CD1c-positive myeloid dendritic cell (primary cell): Measurements from ENCODE around the gene ASNS.

ENCODE experiments used
- DNase-seq: peaks from one replicate; pipeline ENCODE4 v3.0.0-alpha.2; 2016; ENCODE audit errors: extremely low spot score

ASNS gene

DNA sequence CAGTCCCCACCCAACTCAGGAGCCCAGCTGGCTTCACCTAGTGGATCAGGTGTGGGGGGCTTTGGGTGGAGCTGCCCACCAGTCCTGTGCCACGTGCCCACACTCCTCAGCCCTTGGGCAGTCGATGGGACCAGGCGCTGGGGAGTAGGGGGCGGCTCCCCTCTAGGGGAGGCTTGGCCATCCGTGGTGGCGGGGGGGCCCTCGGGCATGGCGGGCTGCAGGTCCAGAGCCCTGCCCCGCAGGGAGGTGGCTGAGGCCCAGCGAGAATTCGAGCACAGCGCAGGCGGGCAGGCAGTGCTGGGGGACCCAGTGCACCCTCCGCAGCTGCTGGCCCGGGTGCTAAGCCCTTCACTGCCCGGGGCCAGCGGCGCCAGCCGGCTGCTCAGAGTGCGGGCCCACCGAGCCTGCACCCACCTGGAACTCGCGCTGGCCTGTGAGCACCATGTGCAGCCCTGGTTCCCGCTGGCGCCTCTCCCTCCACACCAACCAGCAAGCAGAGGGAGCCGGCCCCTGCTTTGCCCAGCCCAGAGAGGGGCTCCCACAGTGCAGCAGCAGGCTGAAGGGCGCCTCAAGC lies 29.3 kb downstream of the ASNS start:
- DNase-seq, result no peak

DNA sequence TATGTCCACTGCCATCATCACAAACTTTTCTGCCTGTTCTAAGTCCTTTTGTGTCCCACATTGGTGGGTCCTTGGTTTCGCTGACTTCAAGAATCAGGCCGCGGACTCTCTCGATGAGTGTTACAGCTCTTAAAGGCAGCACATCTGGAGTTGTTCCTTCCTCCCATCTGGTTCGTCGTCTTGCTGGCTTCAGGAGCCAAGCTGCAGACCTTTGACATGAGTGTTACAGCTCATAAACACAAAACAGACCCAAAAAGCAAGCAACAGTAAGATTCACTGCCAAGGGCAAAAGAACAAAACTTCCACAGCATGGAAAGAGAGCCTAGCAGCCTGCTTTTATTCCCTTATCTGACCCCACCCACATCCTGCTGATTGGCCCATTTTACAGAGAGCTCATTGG lies 30.2 kb downstream of the ASNS start:
- no peak for DNase-seq

DNA sequence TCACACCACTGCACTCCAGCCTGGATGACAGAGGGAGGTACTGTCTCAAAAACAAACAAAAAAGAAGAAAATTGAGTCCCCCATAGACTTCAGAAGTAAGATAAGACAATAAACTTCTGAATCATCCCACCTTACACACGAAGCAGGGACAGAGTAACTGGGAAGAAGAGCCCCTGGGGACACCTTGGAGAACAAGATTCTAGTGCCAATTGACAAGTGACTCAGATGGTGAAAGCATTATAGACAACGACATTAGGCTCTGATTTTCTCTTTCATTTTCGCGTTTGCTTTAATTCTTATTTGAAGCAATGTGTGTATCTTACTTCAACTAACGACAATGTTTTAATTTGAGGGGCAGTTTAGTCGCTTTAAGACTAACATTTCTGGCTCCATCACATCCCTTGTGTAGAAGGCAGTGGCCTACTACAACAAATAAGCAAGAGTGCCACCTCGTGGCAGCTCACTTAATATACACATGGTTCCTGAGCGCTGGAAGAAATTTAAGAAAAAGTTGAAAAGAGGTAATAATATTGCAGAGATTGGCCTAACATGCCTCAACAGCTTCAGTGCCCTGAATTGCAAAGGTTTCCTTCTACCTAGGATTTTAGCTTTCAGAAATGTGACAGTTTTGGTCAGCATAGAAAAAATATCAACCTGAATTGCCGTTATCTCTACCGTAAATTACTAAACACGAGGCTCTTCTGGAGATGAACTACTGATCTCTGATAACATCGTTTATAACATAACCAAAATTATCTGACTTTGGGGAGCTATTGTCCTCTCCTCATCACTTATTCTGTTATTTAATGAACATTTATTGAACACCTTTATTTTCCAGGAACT lies 36.7 kb downstream of the ASNS start:
- DNase-seq, result peak; percentile 55

DNA sequence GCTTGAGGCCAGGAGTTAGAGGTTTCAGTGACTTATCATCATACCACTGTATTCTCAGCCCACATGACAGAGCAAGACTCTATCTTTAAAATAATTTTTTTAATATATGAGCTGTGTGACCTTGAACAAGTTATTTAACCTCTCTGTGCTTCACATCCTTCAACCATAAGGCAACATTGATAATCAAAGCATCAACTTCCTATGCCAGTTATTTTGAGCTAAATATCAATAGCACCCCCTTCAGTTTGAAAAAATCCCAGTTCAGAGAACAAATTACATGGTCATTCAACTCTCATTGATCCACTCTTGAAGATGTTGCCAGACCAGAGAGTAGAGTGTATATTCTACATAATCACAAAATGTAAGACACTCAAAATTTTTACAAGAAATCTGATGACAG lies 53.0 kb downstream of the ASNS start:
- DNase-seq, result no peak

DNA sequence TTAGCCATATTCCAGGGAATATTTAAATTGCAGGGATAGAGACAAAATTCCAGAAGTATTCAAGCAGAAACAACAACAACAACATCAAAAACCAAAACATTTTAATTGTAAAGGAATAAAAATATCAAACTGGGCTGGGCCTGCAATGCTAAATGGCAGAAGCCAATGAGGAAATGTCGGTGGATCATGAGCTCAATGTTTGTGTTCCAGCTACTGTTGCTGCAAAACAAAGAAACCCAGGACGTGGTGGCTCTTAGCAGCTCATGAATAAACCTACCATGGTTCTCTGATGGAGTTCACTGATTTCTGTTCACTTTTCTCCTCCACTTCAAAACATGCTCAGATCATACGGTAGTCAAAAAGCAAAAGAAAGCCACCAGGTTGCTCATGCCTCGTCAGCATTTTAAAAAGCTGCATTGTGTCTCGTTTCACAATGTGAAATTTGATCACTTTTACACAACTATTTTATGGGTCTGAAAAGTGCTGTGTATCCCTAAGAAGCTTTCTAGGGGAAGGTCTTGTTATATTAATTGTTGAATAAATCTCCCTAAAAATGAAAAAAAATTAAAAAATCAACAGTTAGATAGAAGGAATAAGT lies 54.0 kb downstream of the ASNS start:
- no peak for DNase-seq
